Smooth muscle cell (in vitro differentiated cells): Measurements from ENCODE around the gene PICK1. TPM values are rescaled to one million over a fixed set of nuclear protein-coding genes. Genes with fewer than 3 reads are reported as not detected.
"Not testable (repeated sequence)": the region's sequence is repeated elsewhere in the genome, so short reads cannot be mapped to it uniquely, and the experiment has no call there.

Experiments
- DNase-seq: peaks from one replicate; lab custom pipeline; 2025; ENCODE audit not compliant: unreplicated experiment; lab: John Stamatoyannopoulos, UW
- H2AFZ ChIP-seq: fragments of 200-600 bp; sonication (generic); 2 replicates; pipeline ENCODE4 v1.6.0; 2016; ENCODE audit warnings: antibody characterized with exemption, low read depth, mild to moderate bottlenecking
- H3F3A ChIP-seq: fragments of 200-600 bp; sonication (generic); 2 replicates; pipeline ENCODE4 v1.6.0; 2017; ENCODE audit warnings: antibody characterized with exemption, low read depth
- H3K27ac ChIP-seq: fragments of 200-600 bp; sonication (generic); 2 replicates; pipeline ENCODE4 v1.5.1; 2016; ENCODE audit warnings: low read depth, mild to moderate bottlenecking
- H3K27me3 ChIP-seq: fragments of 200-600 bp; sonication (generic); 2 replicates; pipeline ENCODE4 v1.6.1; 2016; ENCODE audit warnings: low read depth, mild to moderate bottlenecking
- H3K36me3 ChIP-seq: fragments of 200-600 bp; sonication (generic); 2 replicates; pipeline ENCODE4 v1.5.1; 2016; ENCODE audit warnings: low read depth
- H3K4me1 ChIP-seq: fragments of 200-600 bp; sonication (generic); 2 replicates; pipeline ENCODE4 v1.5.1; 2016; ENCODE audit warnings: low read depth
- H3K4me2 ChIP-seq: fragments of 200-600 bp; sonication (generic); 2 replicates; pipeline ENCODE4 v1.6.0; 2016; ENCODE audit warnings: mild to moderate bottlenecking
- H3K4me3 ChIP-seq: fragments of 200-600 bp; sonication (generic); 2 replicates; pipeline ENCODE4 v1.5.1; 2016; ENCODE audit warnings: mild to moderate bottlenecking
- H3K79me2 ChIP-seq: fragments of 200-600 bp; sonication (generic); 2 replicates; pipeline ENCODE4 v1.6.0; 2016; ENCODE audit warnings: low read depth, mild to moderate bottlenecking
- H3K9ac ChIP-seq: fragments of 200-600 bp; sonication (generic); 2 replicates; pipeline ENCODE4 v1.6.0; 2016; ENCODE audit warnings: low read depth
- H3K9me3 ChIP-seq: fragments of 200-600 bp; sonication (generic); replicated peaks from 2 replicates; pipeline ENCODE4 v1.5.1; 2016; ENCODE audit warnings: low read depth
- H4K20me1 ChIP-seq: fragments of 200-600 bp; sonication (generic); 2 replicates; pipeline ENCODE4 v1.6.0; 2016; ENCODE audit warnings: low read depth
- WGBS: methylation state at CpG from one replicate; pipeline ENCODE4 v1.1.7; 2016; ENCODE audit warnings: low lambda C conversion rate; 5-methylcytosine and 5-hydroxymethylcytosine counted together
- polyA plus RNA-seq: library from polyadenylated mRNA; unstranded; fragments of >200 nt; fragmentation: Nextera tagmentation; extraction: Ambion mirVana; gene quantifications from 2 replicates; pipeline ENCODE4 v1.2.1, GENCODE V29; 2016
- total RNA-seq: library from RNA; depleted of rRNA; stranded (reverse); fragments of >200 nt; gene quantifications from 2 replicates; pipeline ENCODE4 v1.2.3, GENCODE V29; 2014
- TF ChIP-seq, protein P1 (sequence below): fragments of 200-600 bp; sonication (generic); IDR thresholded peaks from 2 replicates; pipeline ENCODE4 v1.5.1; 2017; ENCODE audit warnings: borderline replicate concordance, mild to moderate bottlenecking, antibody characterized with exemption; ENCODE audit not compliant: insufficient read depth, poor library complexity, severe bottlenecking

PICK1 gene
- total and polyA plus RNA-seq, 2 experiments from 2014 or later = 8.8 to 17.5 TPM

- TF ChIP-seq, protein P1, sequence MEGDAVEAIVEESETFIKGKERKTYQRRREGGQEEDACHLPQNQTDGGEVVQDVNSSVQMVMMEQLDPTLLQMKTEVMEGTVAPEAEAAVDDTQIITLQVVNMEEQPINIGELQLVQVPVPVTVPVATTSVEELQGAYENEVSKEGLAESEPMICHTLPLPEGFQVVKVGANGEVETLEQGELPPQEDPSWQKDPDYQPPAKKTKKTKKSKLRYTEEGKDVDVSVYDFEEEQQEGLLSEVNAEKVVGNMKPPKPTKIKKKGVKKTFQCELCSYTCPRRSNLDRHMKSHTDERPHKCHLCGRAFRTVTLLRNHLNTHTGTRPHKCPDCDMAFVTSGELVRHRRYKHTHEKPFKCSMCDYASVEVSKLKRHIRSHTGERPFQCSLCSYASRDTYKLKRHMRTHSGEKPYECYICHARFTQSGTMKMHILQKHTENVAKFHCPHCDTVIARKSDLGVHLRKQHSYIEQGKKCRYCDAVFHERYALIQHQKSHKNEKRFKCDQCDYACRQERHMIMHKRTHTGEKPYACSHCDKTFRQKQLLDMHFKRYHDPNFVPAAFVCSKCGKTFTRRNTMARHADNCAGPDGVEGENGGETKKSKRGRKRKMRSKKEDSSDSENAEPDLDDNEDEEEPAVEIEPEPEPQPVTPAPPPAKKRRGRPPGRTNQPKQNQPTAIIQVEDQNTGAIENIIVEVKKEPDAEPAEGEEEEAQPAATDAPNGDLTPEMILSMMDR = no peak
- no peak overlapping the region for H3K4me3 ChIP-seq
- no peak overlapping the region for H2AFZ ChIP-seq
- no peak overlapping the region for H3K27ac ChIP-seq
- 93% methylated on average over 12 of the region's 12 CpGs for WGBS
- no peaks in the 10 kb centered on the region for H3F3A ChIP-seq
- H3K4me1 ChIP-seq = peaks cover 4% of the 10 kb centered on the region
- H3K36me3 ChIP-seq = no peaks in the 10 kb centered on the region
- no peaks in the 10 kb centered on the region for H3K79me2 ChIP-seq
- no peak overlapping the region for H3K9ac ChIP-seq
- DNase-seq = no peak
- H3K4me2 ChIP-seq = no peak overlapping the region
- no peaks in the 10 kb centered on the region for H4K20me1 ChIP-seq
- H3K9me3 ChIP-seq = no peaks in the 10 kb centered on the region
- peaks cover 4% of the 10 kb centered on the region for H3K27me3 ChIP-seq
These were observed 19.9 kb downstream of the PICK1 start for GRCh38 chr22:38077096-38077495.

DNA sequence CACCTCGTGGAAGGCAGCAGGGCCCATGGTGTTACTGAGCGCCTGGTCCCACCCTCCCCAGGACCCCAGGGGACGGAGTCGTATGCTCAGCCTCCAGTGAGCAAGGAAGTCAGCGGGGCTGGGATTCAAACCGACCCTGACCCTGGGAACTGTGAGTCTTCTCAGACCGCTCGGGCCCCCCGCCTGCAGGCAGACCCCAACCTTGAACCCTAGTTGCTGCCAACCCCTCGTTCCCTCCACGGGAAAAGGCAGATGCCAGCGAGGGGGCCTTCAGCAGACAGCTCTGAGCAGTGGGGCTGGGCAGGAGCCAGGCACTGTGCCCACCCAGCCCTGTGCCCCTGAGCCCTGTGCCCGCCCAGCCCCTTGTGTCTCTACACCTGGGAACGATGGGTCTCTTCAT lies 20.4 kb downstream of the PICK1 start:
- no peaks in the 10 kb centered on the region for H3K9me3 ChIP-seq
- 97% methylated on average over 14 of the region's 14 CpGs for WGBS
- no peak overlapping the region for H3K4me3 ChIP-seq
- no peaks in the 10 kb centered on the region for H3K79me2 ChIP-seq
- TF ChIP-seq, protein P1 = no peak
- H4K20me1 ChIP-seq = no peaks in the 10 kb centered on the region
- H3K9ac ChIP-seq = no peak overlapping the region
- no peak overlapping the region for H3K27ac ChIP-seq
- no peak for DNase-seq
- H3F3A ChIP-seq = no peaks in the 10 kb centered on the region
- peaks cover 4% of the 10 kb centered on the region for H3K4me1 ChIP-seq
- H3K36me3 ChIP-seq = no peaks in the 10 kb centered on the region
- peaks cover 4% of the 10 kb centered on the region for H3K27me3 ChIP-seq
- no peak overlapping the region for H3K4me2 ChIP-seq
- no peak overlapping the region for H2AFZ ChIP-seq

DNA sequence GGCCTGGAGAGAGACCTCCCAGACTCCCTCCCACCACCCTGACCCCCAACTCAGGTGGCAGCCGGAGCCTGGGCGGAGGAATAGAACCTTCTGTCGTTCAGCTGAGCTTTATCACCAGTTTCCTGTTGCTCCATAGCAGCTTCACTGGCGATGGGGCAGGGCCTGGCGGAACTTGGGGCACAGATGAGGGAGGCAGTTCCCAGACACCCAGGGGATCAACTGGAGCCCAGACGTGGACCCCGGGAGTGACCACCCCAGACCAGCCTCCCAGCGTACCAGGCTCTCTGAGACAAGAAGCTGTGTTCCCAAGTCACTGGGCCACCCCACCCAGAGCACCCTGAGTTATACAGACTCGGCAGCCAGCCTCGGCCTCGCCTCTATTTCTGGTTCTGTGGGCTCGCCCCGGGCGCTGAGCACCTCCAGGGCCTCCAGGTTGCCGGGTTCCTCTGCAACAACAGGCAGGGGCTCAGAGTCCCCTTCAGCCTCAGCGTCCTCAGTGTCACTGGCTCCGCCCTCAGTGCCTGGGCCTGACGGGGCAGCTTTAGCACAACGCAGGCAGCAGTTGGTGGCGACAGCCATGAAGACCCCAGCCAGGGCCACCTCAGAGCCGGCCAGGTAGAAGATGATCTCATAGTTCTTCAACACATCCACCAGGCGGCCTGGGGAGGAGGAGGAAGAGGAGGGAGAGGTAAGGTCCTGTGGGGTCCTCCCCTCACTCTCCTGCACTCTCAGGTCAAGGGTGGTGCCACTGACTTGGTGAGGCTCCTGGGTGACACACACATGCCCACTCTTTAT lies 21.0 kb downstream of the PICK1 start:
- peaks cover 4% of the 10 kb centered on the region for H3K27me3 ChIP-seq
- H3K4me2 ChIP-seq = no peak overlapping the region
- TF ChIP-seq, protein P1 = no peak
- WGBS = 83% methylated on average over 21 of the region's 22 CpGs
- H3F3A ChIP-seq = no peaks in the 10 kb centered on the region
- H4K20me1 ChIP-seq = no peaks in the 10 kb centered on the region
- no peak overlapping the region for H3K27ac ChIP-seq
- H2AFZ ChIP-seq = no peak overlapping the region
- H3K79me2 ChIP-seq = no peaks in the 10 kb centered on the region
- H3K9me3 ChIP-seq = no peaks in the 10 kb centered on the region
- no peak overlapping the region for H3K4me3 ChIP-seq
- no peaks in the 10 kb centered on the region for H3K36me3 ChIP-seq
- peaks cover 4% of the 10 kb centered on the region for H3K4me1 ChIP-seq
- no peak for DNase-seq
- H3K9ac ChIP-seq = no peak overlapping the region

GRCh38 chr22:38079208-38079607 lies 22.0 kb downstream of the PICK1 start:
- H3K36me3 ChIP-seq, H3K79me2 ChIP-seq, H3F3A ChIP-seq, H3K4me3 ChIP-seq, H2AFZ ChIP-seq, H3K9ac ChIP-seq, H3K4me2 ChIP-seq, DNase-seq, H3K27ac ChIP-seq, H3K27me3 ChIP-seq, H4K20me1 ChIP-seq, H3K9me3 ChIP-seq: not testable (repeated sequence)
- H3K4me1 ChIP-seq = peaks cover 14% of the 10 kb centered on the region
- 83% methylated on average over 2 of the region's 2 CpGs for WGBS
